GM12874 (cell line): ENCODE data around the gene HYCC1.

Experiments used
- CTCF ChIP-seq: IDR thresholded peaks from 2 replicates; pipeline ENCODE4 v1.5.1; 2011; ENCODE audit warnings: low read depth, mild to moderate bottlenecking, control low read depth, low read length, moderate library complexity; ENCODE audit not compliant: insufficient read depth

Gene HYCC1

GRCh38 chr7:23018750-23019149, 4.8 kb upstream of the HYCC1 start:
- TF ChIP-seq CTCF = no peak

- TF ChIP-seq CTCF = no peak
These were observed 3.4 kb upstream of the HYCC1 start for GRCh38 chr7:23017309-23017708.

- TF ChIP-seq CTCF = no peak
These were observed 2.7 kb upstream of the HYCC1 start for GRCh38 chr7:23016345-23017253.

GRCh38 chr7:23014681-23015080, 751 bp upstream of the HYCC1 start:
- no peak for TF ChIP-seq CTCF

- TF ChIP-seq CTCF = 0 out of 2 replicates have a peak, but pooled peaks have one; percentile 17
These were observed 819 bp downstream of the HYCC1 start for GRCh38 chr7:23012908-23013714.

GRCh38 chr7:23012186-23012585, 1.7 kb downstream of the HYCC1 start:
- TF ChIP-seq CTCF = no peak

GRCh38 chr7:23011222-23011924, 2.6 kb downstream of the HYCC1 start:
- TF ChIP-seq CTCF = no peak
